ENCODE data around the gene CHRNA10. TPM values are rescaled to one million over a fixed set of nuclear protein-coding genes. Genes with fewer than 3 reads are reported as not detected.

Gene CHRNA10
- total and polyA plus RNA-seq, 2 of the 13 experiments (the other 11 are each of a cell fraction or from before 2014, with no cell fraction given): 0.53 to 0.71 TPM

GRCh38 chr11:3709977-3710376 lies 38.8 kb upstream of the CHRNA10 start (continued):
- TF ChIP-seq HOXA9 (CRISPR knock-in tag; IDR thresholded peaks at IDR 0.05; ENCODE audit: borderline replicate concordance) (no peak), GLMP (CRISPR knock-in tag; IDR thresholded peaks at IDR 0.05; ENCODE audit: borderline replicate concordance) (no peak)

- H3K36me3 ChIP-seq (replicated peaks in 1 of 2; ENCODE audit: control insufficient read depth in 1 of 2, insufficient read depth in 2 of 2, low read length in 2 of 2): peaks cover 5 to 72% of the 10 kb centered on the region in 2 experiments
- H3K4me1 ChIP-seq (ENCODE audit: insufficient read depth, low read length): peaks cover 23% of the 10 kb centered on the region
- H3K27me3 ChIP-seq (ENCODE audit: control insufficient read depth in 1 of 2, insufficient read depth in 2 of 2, low read length in 2 of 2): no peaks in the 10 kb centered on the region
- WGBS (ENCODE audit: low lambda C conversion rate): 97% methylated on average over 2 of the region's 2 CpGs
- no peak overlapping the region for H3K4me2 ChIP-seq (ENCODE audit: low read depth, low read length)
- H3K79me2 ChIP-seq (ENCODE audit: insufficient read depth, low read length): no peaks in the 10 kb centered on the region
- intact Hi-C loops (cut with micrococcal nuclease; ENCODE audit: unreplicated experiment) (no loop called here), in situ Hi-C loops (cut with HindIII; ENCODE audit: extremely low pct_ligation_motif_present, low pct_unique_long_range_greater_than_20kb) (no loop called here)
- H3K9me3 ChIP-seq (ENCODE audit: low read length): no peaks in the 10 kb centered on the region
- no peak overlapping the region for H3K9ac ChIP-seq (ENCODE audit: insufficient read depth, low read depth, low read length)
- no peak for ATAC-seq
- H3K27ac ChIP-seq (ENCODE audit: extremely low read length, insufficient read depth, low read length): no peak overlapping the region
- FAIRE-seq: no peak
- CTCF ChIA-PET (ENCODE audit: low intra/inter-chr PET ratio, low total read pairs): no interaction called here
- no peak for TF ChIP-seq ZFP90 (CRISPR knock-in tag; IDR thresholded peaks at IDR 0.05; ENCODE audit: borderline replicate concordance)
- TF ChIP-seq FOXK2 (IDR thresholded peaks at IDR 0.05): no peak
- no peak for TF ChIP-seq CBX2 (IDR thresholded peaks at IDR 0.05; ENCODE audit: low read depth, low read length)
- TF ChIP-seq CBX2 (CRISPR knock-in tag; IDR thresholded peaks at IDR 0.05; ENCODE audit: low read depth): no peak
- no peak for TF ChIP-seq ZNF780A (CRISPR knock-in tag; IDR thresholded peaks at IDR 0.05)
- no peak for TF ChIP-seq ZNF75D (CRISPR knock-in tag; IDR thresholded peaks at IDR 0.05; ENCODE audit: borderline replicate concordance)
- TF ChIP-seq PHF21A (CRISPR knock-in tag; IDR thresholded peaks at IDR 0.05): no peak
- TF ChIP-seq KLF11 (CRISPR knock-in tag; IDR thresholded peaks at IDR 0.05): no peak
- no peak for TF ChIP-seq DPF2 (CRISPR knock-in tag; IDR thresholded peaks at IDR 0.05; ENCODE audit: borderline replicate concordance, low read depth)
- no peak for TF ChIP-seq KDM1A (CRISPR knock-in tag; IDR thresholded peaks at IDR 0.05)
- TF ChIP-seq ZNF264 (CRISPR knock-in tag; IDR thresholded peaks at IDR 0.05): no peak
- no peak for DNase-seq (ENCODE audit: low spot score)
- POLR2A ChIA-PET: no interaction called here
- no peak overlapping the region for H2AFZ ChIP-seq (ENCODE audit: low read length)
- H4K20me1 ChIP-seq (ENCODE audit: insufficient read depth, low read length): no peaks in the 10 kb centered on the region
- BruUV-seq (replicated peaks): no TSS peak
- H3K4me3 ChIP-seq (replicated peaks in 1 of 3; ENCODE audit: insufficient read depth in 1 of 3, low read depth in 2 of 3, low read length in 3 of 3): no peak overlapping the region
Observed at GRCh38 chr11:3707176-3707575, 36.0 kb upstream of the CHRNA10 start.
